GDM1 (cell line): Measurements from ENCODE around the gene PPP2R5E.

ENCODE experiments used
- DNase-seq: peaks from one replicate; lab custom pipeline; 2025; lab: John Stamatoyannopoulos, UW

The PPP2R5E gene

GRCh38 chr14:63432228-63432627 lies 110.9 kb downstream of the PPP2R5E start:
- DNase-seq, result no peak

GRCh38 chr14:63431466-63431865 lies 111.7 kb downstream of the PPP2R5E start:
- DNase-seq, result no peak

GRCh38 chr14:63428486-63428885 lies 114.7 kb downstream of the PPP2R5E start:
- no peak for DNase-seq

GRCh38 chr14:63426838-63427352 lies 116.3 kb downstream of the PPP2R5E start:
- no peak for DNase-seq

- DNase-seq, result no peak
Measured at GRCh38 chr14:63423889-63424288, 119.3 kb downstream of the PPP2R5E start.

DNA sequence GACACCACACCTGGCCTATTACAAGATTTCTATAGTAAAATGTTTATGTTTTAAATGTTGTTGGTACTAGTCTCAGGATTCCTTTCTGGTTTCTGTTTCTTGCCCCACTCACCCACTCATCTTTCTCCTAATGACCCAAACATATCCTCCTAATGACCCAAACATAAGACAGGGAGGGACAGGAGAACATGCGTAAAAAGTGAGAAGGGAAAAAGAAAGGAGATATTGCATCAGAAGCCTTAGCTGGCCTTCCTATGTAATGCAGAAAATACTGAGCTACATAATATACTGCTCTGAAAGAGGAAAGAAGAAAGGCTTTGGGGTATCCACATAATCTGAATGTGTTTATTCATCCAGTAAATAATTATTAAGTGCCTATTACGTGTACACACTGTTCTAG lies 119.8 kb downstream of the PPP2R5E start:
- no peak for DNase-seq

DNA sequence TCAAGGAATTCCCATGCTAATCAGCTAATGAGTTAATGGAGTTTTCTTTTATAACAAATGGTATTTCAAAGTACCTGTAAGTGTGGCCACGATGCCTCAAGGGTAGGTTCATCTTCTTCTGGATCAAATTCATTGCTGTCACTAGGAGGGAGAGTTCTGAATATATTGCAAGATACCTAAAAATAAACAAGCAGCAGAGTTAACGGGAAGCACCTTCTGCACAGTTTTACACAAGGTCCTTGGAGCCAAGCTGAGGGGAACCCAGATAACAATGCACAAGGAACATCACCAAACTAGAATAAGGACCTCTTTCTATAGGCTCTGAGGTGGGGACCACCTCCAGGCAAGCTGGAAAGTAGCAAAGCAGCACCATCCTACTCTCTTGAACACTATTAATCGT lies 121.3 kb downstream of the PPP2R5E start:
- DNase-seq, result no peak

DNA sequence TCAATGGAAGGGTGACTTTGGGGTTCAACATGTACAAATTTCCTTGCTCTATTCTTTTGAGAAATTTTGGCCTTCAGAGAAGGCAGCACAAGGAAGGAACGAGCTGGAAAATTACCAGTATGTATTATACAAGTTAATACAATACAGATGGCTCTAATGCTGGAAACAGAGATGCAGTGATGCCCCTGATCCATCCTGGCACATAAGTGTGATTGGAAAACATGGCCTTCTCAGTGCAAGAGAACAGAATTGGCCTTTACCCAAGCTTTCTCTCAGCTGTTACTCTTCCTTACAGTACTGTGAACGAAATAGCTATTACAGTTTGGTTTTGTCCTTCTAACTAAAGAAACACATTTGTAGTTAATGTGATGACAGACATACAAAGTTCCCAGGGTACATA lies 122.0 kb downstream of the PPP2R5E start:
- no peak for DNase-seq

- no peak for DNase-seq
Measured at GRCh38 chr14:63418020-63418419, 125.2 kb downstream of the PPP2R5E start.

- DNase-seq, result no peak
Measured at GRCh38 chr14:63413009-63413408, 130.2 kb downstream of the PPP2R5E start.

DNA sequence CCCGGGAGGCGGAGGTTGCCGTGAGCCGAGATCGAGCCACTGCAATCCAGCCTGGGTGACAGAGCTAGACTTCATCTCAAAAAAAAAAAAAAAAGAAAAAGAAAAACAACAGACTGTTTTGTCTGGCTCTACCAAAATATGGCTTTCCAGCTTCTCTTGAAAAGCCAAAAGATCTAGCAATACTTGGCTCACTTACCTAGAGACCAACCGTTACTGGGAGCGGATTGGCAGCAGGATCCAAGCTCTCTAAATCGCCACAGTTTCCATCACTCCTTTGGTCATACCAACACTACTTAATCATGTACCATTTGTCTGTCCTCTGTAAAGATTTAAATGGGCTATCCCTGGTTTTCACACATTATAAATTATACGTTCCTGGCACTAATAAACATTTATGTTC lies 136.8 kb downstream of the PPP2R5E start:
- no peak for DNase-seq

GRCh38 chr14:63405715-63406114 lies 137.5 kb downstream of the PPP2R5E start:
- DNase-seq, result no peak

- DNase-seq, result no peak
Measured at GRCh38 chr14:63404906-63405305, 138.3 kb downstream of the PPP2R5E start.

DNA sequence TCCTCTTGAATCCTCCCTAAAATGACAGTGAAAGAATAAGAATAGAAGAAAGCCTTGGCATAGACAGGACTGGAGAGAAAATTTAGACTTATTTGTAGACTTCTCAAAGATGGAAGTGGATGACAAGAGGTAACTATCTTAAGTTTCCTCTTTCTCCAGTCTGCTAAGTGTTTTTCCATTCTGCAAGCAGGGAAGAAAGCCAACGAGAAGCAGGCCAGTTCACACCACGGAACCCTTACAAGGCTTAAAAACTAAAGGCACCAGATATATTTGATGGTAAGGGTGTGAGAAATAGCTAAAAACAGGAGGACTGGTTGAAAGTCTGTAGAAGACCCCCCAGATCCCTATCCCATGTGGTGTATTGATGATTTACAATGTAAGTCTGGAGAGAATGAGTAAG lies 141.5 kb downstream of the PPP2R5E start:
- DNase-seq, result no peak

GRCh38 chr14:63398952-63399351 lies 144.2 kb downstream of the PPP2R5E start:
- no peak for DNase-seq

- no peak for DNase-seq
Measured at GRCh38 chr14:63394841-63395240, 148.3 kb downstream of the PPP2R5E start.

GRCh38 chr14:63394432-63394831 lies 148.7 kb downstream of the PPP2R5E start:
- no peak for DNase-seq

DNA sequence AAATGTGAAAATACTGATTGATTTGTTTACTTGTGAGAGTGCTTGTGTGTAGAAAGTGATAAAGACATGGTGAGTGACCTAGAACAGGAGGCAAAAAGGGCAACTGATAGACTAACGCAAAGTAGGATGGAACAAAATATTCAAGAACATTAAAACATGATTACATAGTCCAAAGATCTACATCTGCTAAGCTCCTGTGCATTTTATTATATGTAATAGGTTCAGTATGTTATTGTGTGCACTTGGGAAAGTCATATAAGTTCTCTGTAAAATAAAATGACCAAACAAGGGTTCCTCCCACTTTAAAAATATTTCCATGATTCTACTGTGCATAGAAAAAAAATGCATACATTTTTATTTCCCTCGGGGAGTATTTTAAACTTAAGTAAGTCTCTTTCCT lies 150.2 kb downstream of the PPP2R5E start:
- DNase-seq, result no peak

- no peak for DNase-seq
Measured at GRCh38 chr14:63392236-63392635, 150.9 kb downstream of the PPP2R5E start.

DNA sequence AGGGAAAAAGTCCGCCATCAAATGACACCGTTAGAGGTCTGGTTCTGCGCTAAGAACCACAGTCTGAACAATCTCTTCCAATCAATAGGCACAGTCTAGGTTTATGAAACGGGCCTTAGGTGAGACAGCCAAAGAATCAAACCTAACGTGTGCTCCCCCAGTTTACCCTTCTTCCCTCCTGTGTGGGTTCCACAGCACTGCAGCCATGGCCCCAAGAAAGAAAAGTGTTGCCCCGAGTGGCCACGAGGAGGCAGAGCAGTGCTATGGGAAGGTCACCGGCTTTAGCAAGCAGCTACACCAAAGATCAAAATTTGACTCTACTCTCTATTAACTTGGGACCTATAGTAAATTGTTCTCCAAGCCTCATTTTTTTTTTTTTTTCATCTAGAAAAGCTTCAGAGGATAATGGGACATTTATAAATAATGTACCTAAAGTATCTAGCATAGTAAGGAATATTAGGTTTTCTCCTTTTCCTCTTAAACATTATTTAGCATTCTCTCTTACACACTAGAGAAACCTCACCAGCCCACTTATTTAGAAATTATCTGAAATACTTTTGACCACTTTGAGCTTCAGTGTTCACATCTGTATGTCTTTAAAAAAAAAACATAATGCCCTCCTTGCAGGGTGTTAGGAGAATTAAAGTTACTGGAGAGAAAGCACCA lies 154.3 kb downstream of the PPP2R5E start:
- peak; percentile 45 for DNase-seq

DNA sequence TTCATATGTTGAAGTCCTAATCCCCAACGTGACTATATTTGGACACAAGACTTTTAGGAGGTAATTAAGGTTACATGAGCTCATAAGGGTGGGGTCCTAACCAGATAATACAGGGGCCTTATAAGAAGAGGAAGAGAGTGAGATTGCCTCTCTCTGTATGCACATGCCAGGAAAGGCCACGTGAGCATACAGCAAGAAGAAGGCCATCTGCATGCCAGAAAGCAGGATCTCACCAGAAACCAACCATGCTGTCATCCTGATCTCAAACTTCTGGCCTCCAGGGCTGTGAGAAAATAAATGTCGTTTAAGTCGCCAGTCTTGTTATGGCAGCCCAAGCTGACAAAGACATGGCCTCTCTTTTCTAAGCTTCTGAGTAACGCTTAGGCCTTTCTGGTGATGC lies 155.5 kb downstream of the PPP2R5E start:
- DNase-seq, result no peak

DNA sequence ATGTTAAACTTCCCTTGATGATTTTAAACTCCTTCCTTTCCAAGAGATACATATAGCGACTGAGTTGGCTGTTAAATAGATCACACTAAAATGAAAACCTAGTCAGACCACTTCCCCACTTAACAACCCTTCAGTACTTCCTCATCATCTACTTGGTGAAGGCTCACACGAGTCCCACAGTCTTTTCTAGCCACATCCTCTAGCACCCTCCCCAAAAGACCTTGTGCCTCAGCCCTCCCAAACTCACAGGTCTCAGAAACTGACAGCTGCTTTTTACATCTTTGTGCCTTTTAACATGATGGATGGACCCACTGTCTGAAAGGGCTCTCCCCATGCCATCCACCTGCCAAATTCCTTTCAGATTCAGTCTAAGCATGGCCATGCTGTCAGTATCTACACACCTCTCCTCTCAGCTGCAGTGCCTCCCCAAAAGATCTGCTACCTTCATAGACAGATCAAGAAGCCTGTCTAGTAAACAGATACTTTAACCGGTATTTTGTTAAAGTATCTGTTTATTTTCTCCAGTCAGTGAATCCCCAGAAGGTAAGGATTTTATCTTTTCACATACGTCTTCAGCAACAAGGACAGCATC lies 159.3 kb downstream of the PPP2R5E start:
- peak; percentile 17 for DNase-seq

DNA sequence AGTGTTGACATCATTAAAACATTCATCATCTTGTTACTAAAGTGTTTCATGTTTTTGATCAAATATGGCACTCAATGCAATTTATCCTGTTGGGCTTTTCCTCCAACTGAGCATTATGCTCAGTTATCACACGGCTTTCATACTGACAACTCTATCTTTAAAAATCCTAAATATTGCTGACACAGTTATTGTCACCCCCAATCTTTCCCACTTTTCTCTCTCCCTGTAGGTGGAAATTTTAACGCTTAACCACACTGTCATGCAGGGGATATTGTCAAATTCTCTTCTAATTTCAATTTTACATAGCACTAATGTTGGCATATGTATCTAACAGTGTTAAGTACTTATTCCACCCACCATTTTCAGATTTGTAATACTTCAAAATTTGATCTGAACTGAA lies 164.7 kb downstream of the PPP2R5E start:
- no peak for DNase-seq

GRCh38 chr14:63375769-63376168 lies 167.4 kb downstream of the PPP2R5E start:
- no peak for DNase-seq
